Osteoblast (primary cell): ENCODE measurements around the gene AMPD1. TPM values are rescaled to one million over a fixed set of nuclear protein-coding genes. Genes with fewer than 3 reads are reported as not detected.

Source experiments
- DNase-seq: peaks from one replicate; pipeline ENCODE4 v3.0.0; 2011; ENCODE audit warnings: low spot score, mixed read lengths; ENCODE audit not compliant: insufficient read length; ENCODE audit errors: missing footprints
- H2AFZ ChIP-seq: 2 replicates; pipeline ENCODE4 v1.6.0; 2011; ENCODE audit warnings: mild to moderate bottlenecking, low read length
- H3K27ac ChIP-seq: 2 replicates; pipeline ENCODE4 v1.5.1; 2011; ENCODE audit warnings: mild to moderate bottlenecking, low read depth, low read length, moderate library complexity
- H3K27me3 ChIP-seq: 2 replicates; pipeline ENCODE4 v1.6.0; 2012; ENCODE audit warnings: mild to moderate bottlenecking, control low read depth, inconsistent platforms, low read length, moderate library complexity; ENCODE audit not compliant: insufficient read depth
- H3K36me3 ChIP-seq: 2 replicates; pipeline ENCODE4 v1.5.1; 2011; ENCODE audit warnings: mild to moderate bottlenecking, low read length, control low read depth, moderate library complexity; ENCODE audit not compliant: insufficient read depth
- H3K4me1 ChIP-seq: 2 replicates; pipeline ENCODE4 v1.5.1; 2011; ENCODE audit warnings: mild to moderate bottlenecking, low read length, control low read depth, moderate library complexity; ENCODE audit not compliant: insufficient read depth
- H3K4me2 ChIP-seq: 2 replicates; pipeline ENCODE4 v1.6.0; 2011; ENCODE audit warnings: mild to moderate bottlenecking, low read length; ENCODE audit not compliant: insufficient read depth
- H3K4me3 ChIP-seq: fragments of 200-600 bp; sonication (generic); 3 replicates; pipeline ENCODE4 v1.5.1; 2012; ENCODE audit warnings: mild to moderate bottlenecking, low read length, inconsistent platforms; ENCODE audit not compliant: insufficient read depth
- H3K79me2 ChIP-seq: 2 replicates; pipeline ENCODE4 v1.6.0; 2012; ENCODE audit warnings: mild to moderate bottlenecking, low read length, control low read depth, inconsistent platforms; ENCODE audit not compliant: insufficient read depth
- H3K9me3 ChIP-seq: 2 replicates; pipeline ENCODE4 v1.5.1; 2011; ENCODE audit warnings: low read depth, low read length, control low read depth
- H4K20me1 ChIP-seq: 2 replicates; pipeline ENCODE4 v1.6.0; 2012; ENCODE audit warnings: mild to moderate bottlenecking, low read length, control low read depth; ENCODE audit not compliant: insufficient read depth
- CTCF ChIP-seq: IDR thresholded peaks from 2 replicates; pipeline ENCODE4 v1.5.1; 2011; ENCODE audit warnings: mild to moderate bottlenecking, low read depth, low read length, moderate library complexity; ENCODE audit errors: extremely low read depth
- total RNA-seq: library from RNA; depleted of rRNA; stranded (reverse); fragments of >200 nt; gene quantifications from 2 replicates; pipeline ENCODE4 v1.2.3, GENCODE V29; 2012

AMPD1 gene
- total RNA-seq, 1 donor = not detected

- Histone ChIP-seq H3K27me3 (no peaks in the 10 kb centered on the region), H3K36me3 (peaks cover 11% of the 10 kb centered on the region), H3K4me2 (no peak overlapping the region), H3K4me1 (no peaks in the 10 kb centered on the region), H3K4me3 (no peak overlapping the region), H4K20me1 (no peaks in the 10 kb centered on the region), H3K27ac (no peak overlapping the region), H3K9me3 (no peaks in the 10 kb centered on the region), H2AFZ (no peak overlapping the region), H3K79me2 (no peaks in the 10 kb centered on the region)
- TF ChIP-seq CTCF = no peak
- DNase-seq = no peak
Observed at GRCh38 chr1:114701931-114702330, 6.6 kb upstream of the AMPD1 start.

GRCh38 chr1:114700036-114700600 is 4.8 kb upstream of the AMPD1 start:
- no peak for TF ChIP-seq CTCF
- no peak for DNase-seq
- Histone ChIP-seq H3K4me2 (no peak overlapping the region), H3K9me3 (no peaks in the 10 kb centered on the region), H3K4me3 (no peak overlapping the region), H3K27me3 (peaks cover 4% of the 10 kb centered on the region), H3K27ac (no peak overlapping the region), H2AFZ (no peak overlapping the region), H3K79me2 (no peaks in the 10 kb centered on the region), H4K20me1 (no peaks in the 10 kb centered on the region), H3K36me3 (no peaks in the 10 kb centered on the region), H3K4me1 (no peaks in the 10 kb centered on the region)

- no peaks in the 10 kb centered on the region for H3K4me1 ChIP-seq
Observed at GRCh38 chr1:114696810-114697209, 1.5 kb upstream of the AMPD1 start.

More at GRCh38 chr1:114696810-114697209, 1.5 kb upstream of the AMPD1 start:
- Histone ChIP-seq H3K4me2 (no peak overlapping the region), H2AFZ (no peak overlapping the region), H3K27me3 (peaks cover 4% of the 10 kb centered on the region), H3K4me3 (no peak overlapping the region), H3K36me3 (no peaks in the 10 kb centered on the region), H3K9me3 (no peaks in the 10 kb centered on the region), H3K79me2 (no peaks in the 10 kb centered on the region), H4K20me1 (no peaks in the 10 kb centered on the region), H3K27ac (no peak overlapping the region)
- no peak for DNase-seq
- no peak for TF ChIP-seq CTCF
